Measurements from ENCODE around the gene STRA8. TPM values are rescaled to one million over a fixed set of nuclear protein-coding genes. Genes with fewer than 3 reads are reported as not detected.
A peak's percentile ranks its signal among the peaks of the same experiment; 100 is the strongest.

Gene STRA8
- total RNA-seq: not detected

GRCh38 chr7:135233570-135233969, at the start of gene STRA8:
STRA8 (plus strand) TSS chr7:135233838; CDS start chr7:135240525, 6,687 bp downstream.
- no peaks in the 10 kb centered on the region for H3K9me3 Mint-ChIP-seq (ENCODE audit: insufficient read depth)
- DNase-seq (no peak), ATAC-seq (no peak)
- no peaks in the 10 kb centered on the region for H3K36me3 Mint-ChIP-seq (ENCODE audit: low read depth)
- H3K4me1 Mint-ChIP-seq (ENCODE audit: low read depth): peaks cover 9% of the 10 kb centered on the region
- H3K27me3 Mint-ChIP-seq (ENCODE audit: low read depth): no peaks in the 10 kb centered on the region
- CTCF ChIA-PET: no interaction called here
- POLR2A ChIA-PET: no interaction called here
- no peak within 1 kb of the TSS for H3K4me3 Mint-ChIP-seq
- no peak within 1 kb of the TSS for H3K27ac Mint-ChIP-seq

- ATAC-seq (no peak), DNase-seq (no peak)
- POLR2A ChIA-PET: no interaction called here
- CTCF ChIA-PET: no interaction called here
- Mint-ChIP-seq H3K4me3 (no peak overlapping the region), H3K4me1 (ENCODE audit: low read depth) (no peaks in the 10 kb centered on the region), H3K27ac (no peak overlapping the region), H3K27me3 (ENCODE audit: low read depth) (no peaks in the 10 kb centered on the region), H3K36me3 (ENCODE audit: low read depth) (peaks cover 61% of the 10 kb centered on the region), H3K9me3 (ENCODE audit: insufficient read depth) (peaks cover 30% of the 10 kb centered on the region)
Observed at GRCh38 chr7:135184254-135184841, 49.3 kb upstream of the STRA8 start.

- ChIA-PET CTCF (interaction anchor here (0.9 kb wide), 1 partner anchor 38 kb away, joined by 3 read pairs; no protein-coding TSS in a partner anchor), POLR2A (no interaction called here)
- H3K4me1 Mint-ChIP-seq (ENCODE audit: low read depth): no peaks in the 10 kb centered on the region
- ATAC-seq (no peak), DNase-seq (no peak)
- H3K9me3 Mint-ChIP-seq (ENCODE audit: insufficient read depth): peaks cover 24% of the 10 kb centered on the region
- peak overlapping the region; percentile 20 for H3K27ac Mint-ChIP-seq
- no peaks in the 10 kb centered on the region for H3K27me3 Mint-ChIP-seq (ENCODE audit: low read depth)
- peaks cover 55% of the 10 kb centered on the region for H3K36me3 Mint-ChIP-seq (ENCODE audit: low read depth)
- H3K4me3 Mint-ChIP-seq: no peak overlapping the region
Observed at GRCh38 chr7:135185471-135186260, 48.0 kb upstream of the STRA8 start.

GRCh38 chr7:135186261-135186540, 47.4 kb upstream of the STRA8 start:
- DNase-seq (no peak), ATAC-seq (no peak)
- Mint-ChIP-seq H3K4me3 (no peak overlapping the region), H3K9me3 (ENCODE audit: insufficient read depth) (peaks cover 22% of the 10 kb centered on the region), H3K27ac (no peak overlapping the region), H3K4me1 (ENCODE audit: low read depth) (no peaks in the 10 kb centered on the region), H3K27me3 (ENCODE audit: low read depth) (no peaks in the 10 kb centered on the region), H3K36me3 (ENCODE audit: low read depth) (peaks cover 51% of the 10 kb centered on the region)
- POLR2A ChIA-PET: no interaction called here
- CTCF ChIA-PET: interaction anchor here (0.9 kb wide), 1 partner anchor 38 kb away, joined by 3 read pairs; no protein-coding TSS in a partner anchor

- no peak for DNase-seq
- ChIA-PET CTCF (interaction anchor here (0.9 kb wide), 1 partner anchor 37 kb away, joined by 3 read pairs; no protein-coding TSS in a partner anchor), POLR2A (interaction anchor here (0.7 kb wide), 1 partner anchor 16 kb away, joined by 3 read pairs; no protein-coding TSS in a partner anchor)
- Mint-ChIP-seq H3K4me1 (ENCODE audit: low read depth) (no peaks in the 10 kb centered on the region), H3K27ac (no peak overlapping the region), H3K4me3 (no peak overlapping the region), H3K27me3 (ENCODE audit: low read depth) (no peaks in the 10 kb centered on the region), H3K36me3 (ENCODE audit: low read depth) (peaks cover 48% of the 10 kb centered on the region), H3K9me3 (ENCODE audit: insufficient read depth) (peaks cover 15% of the 10 kb centered on the region)
- ATAC-seq: no peak
Observed at GRCh38 chr7:135186841-135187253, 46.8 kb upstream of the STRA8 start.

GRCh38 chr7:135188298-135188984, 45.2 kb upstream of the STRA8 start:
- Mint-ChIP-seq H3K27ac (no peak overlapping the region), H3K36me3 (ENCODE audit: low read depth) (peaks cover 40% of the 10 kb centered on the region), H3K4me3 (no peak overlapping the region), H3K9me3 (ENCODE audit: insufficient read depth) (peaks cover 4% of the 10 kb centered on the region), H3K27me3 (ENCODE audit: low read depth) (no peaks in the 10 kb centered on the region), H3K4me1 (ENCODE audit: low read depth) (no peaks in the 10 kb centered on the region)
- ATAC-seq: no peak
- ChIA-PET CTCF (interaction anchor here (1.3 kb wide), 1 partner anchor 11 kb away, joined by 3 read pairs; no protein-coding TSS in a partner anchor), POLR2A (no interaction called here)
- DNase-seq: no peak

GRCh38 chr7:135189221-135189662, 44.4 kb upstream of the STRA8 start:
- DNase-seq (no peak), ATAC-seq (no peak)
- Mint-ChIP-seq H3K36me3 (ENCODE audit: low read depth) (peaks cover 40% of the 10 kb centered on the region), H3K9me3 (ENCODE audit: insufficient read depth) (no peaks in the 10 kb centered on the region), H3K27ac (no peak overlapping the region), H3K4me3 (no peak overlapping the region), H3K4me1 (ENCODE audit: low read depth) (no peaks in the 10 kb centered on the region), H3K27me3 (ENCODE audit: low read depth) (no peaks in the 10 kb centered on the region)
- ChIA-PET POLR2A (no interaction called here), CTCF (interaction anchor here (1.3 kb wide), 1 partner anchor 11 kb away, joined by 3 read pairs; no protein-coding TSS in a partner anchor)

GRCh38 chr7:135189961-135190360, 43.7 kb upstream of the STRA8 start:
- Mint-ChIP-seq H3K9me3 (ENCODE audit: insufficient read depth) (no peaks in the 10 kb centered on the region), H3K27ac (no peak overlapping the region), H3K4me1 (ENCODE audit: low read depth) (no peaks in the 10 kb centered on the region), H3K27me3 (ENCODE audit: low read depth) (no peaks in the 10 kb centered on the region), H3K36me3 (ENCODE audit: low read depth) (peaks cover 38% of the 10 kb centered on the region), H3K4me3 (no peak overlapping the region)
- ChIA-PET CTCF (interaction anchor here (1.1 kb wide), 1 partner anchor 580 kb away, joined by 3 read pairs; no protein-coding TSS in a partner anchor), POLR2A (no interaction called here)
- ATAC-seq: no peak
- no peak for DNase-seq

GRCh38 chr7:135190703-135191102, 42.9 kb upstream of the STRA8 start:
- ATAC-seq (no peak), DNase-seq (no peak)
- H3K27me3 Mint-ChIP-seq (ENCODE audit: low read depth): no peaks in the 10 kb centered on the region
- no peak overlapping the region for H3K27ac Mint-ChIP-seq
- ChIA-PET CTCF (interaction anchor here (1.1 kb wide), 1 partner anchor 580 kb away, joined by 3 read pairs; no protein-coding TSS in a partner anchor), POLR2A (no interaction called here)
- no peak overlapping the region for H3K4me3 Mint-ChIP-seq
- H3K36me3 Mint-ChIP-seq (ENCODE audit: low read depth): peaks cover 30% of the 10 kb centered on the region
- H3K4me1 Mint-ChIP-seq (ENCODE audit: low read depth): no peaks in the 10 kb centered on the region
- no peaks in the 10 kb centered on the region for H3K9me3 Mint-ChIP-seq (ENCODE audit: insufficient read depth)

- no peak overlapping the region for H3K4me3 Mint-ChIP-seq
- H3K9me3 Mint-ChIP-seq (ENCODE audit: insufficient read depth): no peaks in the 10 kb centered on the region
- peaks cover 28% of the 10 kb centered on the region for H3K36me3 Mint-ChIP-seq (ENCODE audit: low read depth)
- no peak overlapping the region for H3K27ac Mint-ChIP-seq
- POLR2A ChIA-PET: no interaction called here
- H3K27me3 Mint-ChIP-seq (ENCODE audit: low read depth): no peaks in the 10 kb centered on the region
- ATAC-seq: no peak
- no peak for DNase-seq
- no peaks in the 10 kb centered on the region for H3K4me1 Mint-ChIP-seq (ENCODE audit: low read depth)
- CTCF ChIA-PET: no interaction called here
Observed at GRCh38 chr7:135192914-135193536, 40.6 kb upstream of the STRA8 start.

- ChIA-PET POLR2A (no interaction called here), CTCF (no interaction called here)
- Mint-ChIP-seq H3K9me3 (ENCODE audit: insufficient read depth) (no peaks in the 10 kb centered on the region), H3K4me3 (no peak overlapping the region), H3K4me1 (ENCODE audit: low read depth) (no peaks in the 10 kb centered on the region), H3K27ac (no peak overlapping the region), H3K36me3 (ENCODE audit: low read depth) (peaks cover 30% of the 10 kb centered on the region), H3K27me3 (ENCODE audit: low read depth) (no peaks in the 10 kb centered on the region)
- no peak for DNase-seq
- no peak for ATAC-seq
Observed at GRCh38 chr7:135193615-135194081, 40.0 kb upstream of the STRA8 start.
